SK-N-DZ (cell line): ENCODE results near the gene GABRG3.

Experiments
- DNase-seq: peaks from one replicate; pipeline ENCODE4 v3.0.0-alpha.2; 2015; ENCODE audit warnings: low spot score

The GABRG3 gene

GRCh38 chr15:27238707-27239423 is 267.9 kb downstream of the GABRG3 start:
- DNase-seq: no peak

DNA sequence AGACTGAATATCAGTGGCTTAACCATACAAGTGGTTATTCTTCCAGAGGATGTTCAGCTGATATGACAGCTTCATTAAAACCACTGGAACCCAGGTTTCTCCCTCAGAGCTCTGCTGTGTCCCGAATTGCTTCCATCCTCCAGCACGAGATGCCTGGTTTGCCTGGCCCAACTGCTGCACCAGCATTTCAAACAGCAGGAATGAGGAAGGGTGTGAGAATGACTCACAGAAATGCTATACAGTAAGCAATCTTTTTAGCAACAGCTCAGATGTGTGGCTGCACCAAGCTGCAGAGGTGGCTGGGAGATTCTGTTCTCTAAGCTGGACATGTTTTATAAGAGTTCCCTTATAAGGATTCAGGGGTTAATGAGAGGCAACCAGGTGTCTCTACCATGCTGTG is 271.0 kb downstream of the GABRG3 start:
- no peak for DNase-seq

- DNase-seq: no peak
Measured at GRCh38 chr15:27244047-27244446, 273.1 kb downstream of the GABRG3 start.

GRCh38 chr15:27248251-27248650 is 277.3 kb downstream of the GABRG3 start:
- DNase-seq: no peak

DNA sequence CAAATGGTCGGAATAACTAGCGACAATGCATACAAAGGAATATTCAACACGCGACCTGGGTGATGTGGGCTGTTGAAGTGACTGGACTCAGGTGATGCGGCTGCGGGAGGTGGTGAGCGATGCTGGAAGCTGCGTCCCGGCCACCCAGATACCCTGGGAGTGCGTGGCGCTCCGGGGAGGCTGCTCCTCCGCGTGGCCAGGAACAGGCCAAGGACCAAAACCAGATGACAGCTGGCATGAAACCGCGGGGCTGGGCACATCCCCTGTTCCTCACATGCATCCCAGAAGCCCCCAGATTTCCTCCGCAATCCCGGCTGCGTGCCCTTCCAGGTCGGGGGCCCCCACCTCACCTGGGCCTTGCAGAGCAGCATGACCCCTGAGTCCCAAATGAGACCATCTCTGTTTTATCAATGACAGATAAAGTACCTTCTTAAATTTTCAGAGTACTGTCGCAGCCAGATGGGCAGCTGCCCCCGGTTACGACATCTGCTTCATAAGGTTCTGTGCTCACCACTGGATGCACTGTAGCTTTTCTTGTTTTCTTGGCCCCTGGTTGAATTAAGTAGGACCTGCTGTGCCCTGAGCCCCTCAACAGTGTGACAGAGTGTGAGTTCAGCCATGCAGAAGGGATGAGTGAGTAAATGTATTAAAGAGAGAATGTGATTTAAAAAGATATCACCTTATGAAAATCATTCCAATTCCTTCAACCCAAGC is 278.2 kb downstream of the GABRG3 start:
- no peak for DNase-seq

DNA sequence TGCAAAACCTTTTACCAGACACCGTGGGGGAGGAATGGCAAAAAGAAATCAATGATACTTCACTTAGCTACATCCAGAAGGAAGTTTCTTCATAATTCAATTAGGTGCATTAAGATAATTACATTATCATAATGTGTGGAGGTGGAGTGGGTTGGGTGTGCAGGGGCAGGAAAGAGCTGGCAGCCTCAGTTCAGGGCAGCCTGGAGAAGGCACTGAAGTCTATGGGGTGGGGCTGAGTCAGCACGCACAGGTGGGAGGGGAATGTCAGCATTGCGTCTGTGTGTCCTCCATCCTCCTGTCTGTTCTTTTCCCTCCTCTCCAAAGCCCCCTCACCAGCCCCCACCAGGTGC is 278.8 kb downstream of the GABRG3 start:
- peak; percentile 54 for DNase-seq

- DNase-seq: no peak
Measured at GRCh38 chr15:27250223-27250622, 279.2 kb downstream of the GABRG3 start.

- DNase-seq: no peak
Measured at GRCh38 chr15:27254055-27254454, 283.1 kb downstream of the GABRG3 start.

DNA sequence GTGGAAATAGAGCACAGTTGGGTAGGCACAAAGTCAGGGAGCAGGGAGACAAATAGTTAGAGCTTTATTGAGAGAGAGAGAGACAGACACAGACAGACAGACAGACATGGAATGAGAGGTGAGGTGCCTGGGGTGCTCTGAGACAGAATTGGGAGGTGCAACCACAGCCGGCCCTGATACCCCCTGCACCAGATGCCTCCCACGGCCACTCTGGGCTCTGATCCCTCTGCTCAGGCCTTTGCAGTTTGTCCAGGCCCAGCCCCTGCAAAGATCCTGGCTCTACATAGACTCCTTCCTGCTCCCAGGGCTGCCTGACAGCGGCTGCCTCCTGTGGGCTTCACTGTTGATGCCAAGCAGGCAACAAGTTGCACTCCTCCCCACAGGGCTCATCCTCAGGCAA is 283.8 kb downstream of the GABRG3 start:
- DNase-seq: no peak

- no peak for DNase-seq
Measured at GRCh38 chr15:27256446-27256845, 285.5 kb downstream of the GABRG3 start.

GRCh38 chr15:27258287-27258686 is 287.3 kb downstream of the GABRG3 start:
- DNase-seq: no peak

DNA sequence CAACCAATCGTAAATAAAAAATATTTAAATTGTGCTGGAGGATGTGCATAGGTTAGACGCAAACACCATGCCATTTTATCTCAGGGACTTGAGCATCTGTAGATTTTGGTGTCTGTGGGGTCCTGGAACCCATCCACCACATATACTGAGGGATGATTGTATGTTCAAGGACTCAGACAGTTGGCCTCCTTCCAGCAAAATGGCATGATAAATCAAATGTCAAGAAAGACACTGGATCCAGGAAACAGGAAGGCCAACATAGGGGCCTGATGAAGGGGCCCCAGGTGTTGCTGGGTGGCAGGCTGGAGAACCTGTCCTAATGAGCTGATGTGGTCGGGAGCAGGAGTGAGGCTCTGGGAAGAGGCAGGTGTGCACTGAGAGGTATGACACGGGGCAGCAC is 289.5 kb downstream of the GABRG3 start:
- no peak for DNase-seq

GRCh38 chr15:27268923-27269322 is 297.9 kb downstream of the GABRG3 start:
- DNase-seq: no peak

GRCh38 chr15:27271258-27271657 is 300.3 kb downstream of the GABRG3 start:
- no peak for DNase-seq

GRCh38 chr15:27272427-27272826 is 301.4 kb downstream of the GABRG3 start:
- DNase-seq: no peak

DNA sequence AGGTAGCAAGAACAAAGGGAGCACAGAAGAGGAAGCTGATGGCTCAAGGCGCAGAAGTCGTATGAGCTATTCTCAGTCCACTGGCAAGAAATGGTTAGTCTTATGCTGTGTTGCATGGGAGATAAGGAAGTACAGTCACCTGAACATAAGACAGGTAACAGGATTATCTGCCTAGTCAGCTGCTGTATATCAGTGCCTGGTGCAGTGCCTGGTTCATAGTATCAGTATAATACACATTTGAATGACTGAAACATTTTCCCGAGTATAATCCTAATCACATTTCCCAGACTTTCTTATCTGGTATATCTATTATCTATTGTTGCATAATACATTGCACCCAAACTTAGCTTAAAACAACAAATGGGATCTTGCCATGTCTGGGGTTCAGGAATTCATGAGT is 302.5 kb downstream of the GABRG3 start:
- no peak for DNase-seq

GRCh38 chr15:27278761-27279160 is 307.8 kb downstream of the GABRG3 start:
- no peak for DNase-seq

- DNase-seq: no peak
Measured at GRCh38 chr15:27292641-27293040, 321.7 kb downstream of the GABRG3 start.

DNA sequence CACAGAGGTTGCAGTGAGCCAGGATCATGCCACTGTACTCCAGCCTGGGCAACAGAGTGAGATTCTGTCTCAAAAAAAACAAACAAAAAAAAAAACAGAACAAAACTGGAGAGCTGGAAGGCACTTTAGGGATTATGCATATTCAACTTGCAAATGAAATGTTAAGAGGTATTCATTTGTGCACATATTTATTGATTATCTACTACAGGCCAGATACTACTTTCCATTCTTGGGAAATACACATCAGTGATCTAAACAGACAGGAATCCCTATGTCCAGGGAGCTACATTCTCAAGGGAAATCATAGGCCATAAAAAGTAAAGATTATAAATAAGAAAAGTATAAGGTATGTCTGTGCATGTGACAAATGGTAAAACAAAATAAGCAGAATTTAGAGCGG is 322.6 kb downstream of the GABRG3 start:
- DNase-seq: no peak

DNA sequence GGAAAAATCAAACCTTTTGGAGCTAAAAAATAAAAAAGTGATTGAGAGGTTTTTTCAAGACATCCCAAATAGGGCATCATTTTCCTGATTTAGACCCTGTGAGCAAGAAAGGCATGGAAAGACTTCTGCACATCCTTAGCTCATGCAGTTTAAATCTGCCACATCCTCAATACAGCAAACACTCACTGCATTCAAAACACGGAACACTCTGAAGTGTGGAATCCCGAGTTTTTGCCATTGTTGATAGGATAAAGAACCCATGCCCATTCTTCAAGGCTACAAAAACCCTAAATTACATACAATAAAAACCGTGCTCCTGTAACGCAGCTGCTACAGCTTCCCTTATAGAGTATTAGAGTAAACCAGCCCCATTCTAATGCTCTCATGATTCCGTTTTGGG is 346.8 kb downstream of the GABRG3 start:
- no peak for DNase-seq

DNA sequence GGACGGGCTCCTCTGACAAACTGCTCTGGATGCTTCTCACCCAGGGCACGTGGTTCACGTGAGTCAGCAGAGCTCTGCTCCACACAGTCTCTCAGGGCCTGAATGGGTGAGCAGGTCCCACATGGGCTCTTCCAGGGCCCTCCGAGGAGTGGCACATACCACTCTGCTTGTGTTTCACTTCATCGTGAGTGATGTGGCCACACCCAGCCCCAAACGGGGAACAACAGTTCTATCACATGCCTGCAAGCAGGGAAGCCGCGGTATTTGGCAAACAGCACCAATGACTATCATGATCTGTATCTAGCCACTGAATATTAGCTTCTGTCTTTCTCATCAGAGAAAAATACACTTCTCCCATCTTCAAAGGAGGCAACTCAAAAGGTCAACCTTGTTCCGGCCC is 352.8 kb downstream of the GABRG3 start:
- no peak for DNase-seq

DNA sequence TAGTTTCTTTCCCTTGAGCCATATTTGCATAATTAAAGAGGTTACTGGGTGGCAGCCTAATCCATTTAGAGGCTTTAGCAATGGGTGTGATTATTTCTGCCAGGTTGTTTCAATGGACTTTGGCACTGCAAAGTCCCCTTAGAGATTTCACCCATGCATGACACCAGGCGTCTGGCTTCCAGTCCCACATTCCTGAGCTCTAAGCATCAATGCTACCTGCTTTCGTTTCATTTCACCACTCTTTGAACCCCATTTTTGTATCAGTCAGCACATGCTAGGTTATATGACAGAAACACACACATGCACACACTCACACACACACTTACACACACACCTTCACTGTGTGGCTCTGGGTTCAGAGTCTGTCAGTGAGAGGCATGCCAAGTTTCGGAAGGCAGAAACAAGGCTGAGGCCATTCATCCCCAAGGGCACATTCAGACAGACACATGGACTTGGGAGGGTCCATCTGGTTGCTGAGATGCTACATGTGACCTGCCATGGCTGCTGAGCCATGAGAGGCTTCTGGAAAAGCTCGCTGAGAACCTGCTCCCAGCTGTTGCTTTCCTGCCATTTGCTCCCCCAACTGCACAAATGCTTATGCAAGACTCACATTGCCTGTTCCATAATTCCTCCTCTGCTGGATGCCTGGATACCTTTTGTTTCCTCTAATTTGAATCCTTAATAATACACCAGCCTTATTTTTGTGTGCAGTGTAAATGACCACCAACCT is 354.1 kb downstream of the GABRG3 start:
- no peak for DNase-seq
